ENCODE data around the gene R3HDM2. TPM values are rescaled to one million over a fixed set of nuclear protein-coding genes. Genes with fewer than 3 reads are reported as not detected.
"Not testable (repeated sequence)": the region's sequence is repeated elsewhere in the genome, so short reads cannot be mapped to it uniquely, and the experiment has no call there.

The R3HDM2 gene
- total and polyA plus RNA-seq, 3 experiments from 2014 or later, result 15.1 to 36.8 (median 28.2) TPM

DNA sequence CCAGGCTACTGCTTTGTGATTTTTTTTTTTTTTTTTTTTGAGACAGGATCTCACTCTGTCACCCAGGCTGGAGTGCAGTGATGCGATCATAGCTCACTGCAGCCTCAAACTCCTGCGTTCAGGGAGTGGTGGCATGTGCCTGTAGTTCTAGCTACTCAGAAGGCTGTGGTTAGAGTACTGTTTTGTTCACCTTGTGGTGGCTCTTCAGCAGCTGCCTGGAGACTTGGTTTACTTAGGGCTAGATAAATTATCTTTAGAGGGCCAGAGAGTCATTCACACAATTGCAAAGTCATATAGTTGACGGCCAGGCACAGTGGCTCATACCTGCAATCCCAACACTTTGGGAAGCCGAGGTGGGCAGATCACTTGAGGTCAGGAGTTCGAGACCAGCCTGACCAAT is 118.6 kb downstream of the R3HDM2 start:
- H3K36me3 ChIP-seq (ENCODE audit: insufficient read depth, low read length); H3K27me3 ChIP-seq (ENCODE audit: insufficient read depth, low read length, poor library complexity, severe bottlenecking); H3K9me3 ChIP-seq (ENCODE audit: low read length); H3K4me3 ChIP-seq (ENCODE audit: low read length); H3K9me3 Mint-ChIP-seq; H3K4me1 Mint-ChIP-seq; H3K27ac ChIP-seq (ENCODE audit: low read depth, low read length); POLR2A ChIA-PET; DNase-seq; H3K27me3 Mint-ChIP-seq; H3K4me3 Mint-ChIP-seq; H3K4me1 ChIP-seq (ENCODE audit: insufficient read depth, low read length): not testable (repeated sequence)
- peak overlapping the region in 2 of 8 donors; percentile 17 to 67 for H3K27ac Mint-ChIP-seq
- peaks cover 4 to 43% (median 5%) of the 10 kb centered on the region in 3 donors for H3K36me3 Mint-ChIP-seq
- CTCF ChIA-PET, result interaction anchor here (0.7 kb wide), 1 partner anchor 70 kb away, joined by 3 read pairs; no protein-coding TSS in a partner anchor

DNA sequence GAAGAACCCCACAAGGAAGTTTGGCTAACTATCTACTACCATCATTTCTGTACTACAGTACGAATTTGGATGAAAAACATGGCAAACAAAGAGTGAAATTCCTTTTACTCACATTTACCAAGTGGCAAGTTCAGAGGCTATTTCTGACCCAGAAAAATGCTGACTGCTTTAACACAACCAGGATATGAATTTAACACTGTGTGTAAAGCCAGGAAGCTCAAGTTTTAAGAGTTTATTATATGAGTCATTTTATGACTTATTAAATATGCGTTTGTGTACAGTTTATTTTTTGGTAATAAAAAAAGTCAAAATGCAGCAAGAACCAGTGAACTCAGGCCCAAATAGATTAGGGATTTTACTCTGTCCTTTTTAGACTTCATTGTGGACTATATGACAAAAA is 121.4 kb downstream of the R3HDM2 start:
- Mint-ChIP-seq H3K36me3 (peaks cover 11 to 55% (median 15%) of the 10 kb centered on the region in 3 donors), H3K4me1 (peaks cover 0 to 3% (median 3%) of the 10 kb centered on the region in 3 donors), H3K27ac (peak overlapping the region in 2 of 8 donors; percentile 29 to 42), H3K4me3 (no peak overlapping the region), H3K9me3 (no peaks in the 10 kb centered on the region), H3K27me3 (no peaks in the 10 kb centered on the region)
- no peak for DNase-seq
- Histone ChIP-seq H3K27me3 (ENCODE audit: insufficient read depth, low read length, poor library complexity, severe bottlenecking) (no peaks in the 10 kb centered on the region), H3K36me3 (ENCODE audit: insufficient read depth, low read length) (peaks cover 12% of the 10 kb centered on the region), H3K27ac (ENCODE audit: low read depth, low read length) (no peak overlapping the region), H3K4me3 (ENCODE audit: low read length) (no peak overlapping the region), H3K4me1 (ENCODE audit: insufficient read depth, low read length) (no peaks in the 10 kb centered on the region), H3K9me3 (ENCODE audit: low read length) (no peaks in the 10 kb centered on the region)
- ChIA-PET POLR2A (no interaction called here), CTCF (no interaction called here)

DNA sequence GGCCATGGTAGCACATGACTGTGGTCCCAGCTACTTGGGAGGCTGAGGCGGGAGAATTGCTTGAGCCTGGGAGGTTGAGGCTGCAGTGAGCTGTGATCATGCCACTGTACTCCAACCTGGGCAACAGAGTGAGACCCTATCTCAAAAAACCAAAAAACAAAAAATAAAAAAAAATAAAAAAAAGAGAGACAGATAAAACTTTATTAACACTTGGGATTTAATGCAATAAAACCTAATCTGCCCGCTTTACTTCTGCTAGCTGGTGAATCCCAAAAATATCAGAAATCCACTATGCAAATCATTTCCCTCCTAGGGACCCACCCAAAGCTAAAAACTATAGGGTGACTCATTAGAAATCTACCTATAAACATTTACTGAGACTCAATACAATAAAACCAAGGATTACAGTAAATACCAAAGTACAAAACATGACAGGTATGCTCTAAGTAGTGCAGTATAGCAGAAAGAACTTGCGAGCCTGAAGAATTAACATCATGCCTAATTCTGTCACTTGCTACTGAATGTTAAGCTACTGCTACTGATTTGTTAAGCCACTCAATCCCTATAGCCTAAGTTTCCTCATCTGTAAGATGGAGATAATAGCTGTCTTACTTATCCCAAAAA is 129.8 kb downstream of the R3HDM2 start:
- no peak for DNase-seq
- no peaks in the 10 kb centered on the region for H3K4me1 Mint-ChIP-seq
- Histone ChIP-seq H3K9me3 (ENCODE audit: low read length) (no peaks in the 10 kb centered on the region), H3K4me3 (ENCODE audit: low read length) (no peak overlapping the region), H3K4me1 (ENCODE audit: insufficient read depth, low read length) (no peaks in the 10 kb centered on the region), H3K27me3 (ENCODE audit: insufficient read depth, low read length, poor library complexity, severe bottlenecking) (no peaks in the 10 kb centered on the region), H3K27ac (ENCODE audit: low read depth, low read length) (no peak overlapping the region), H3K36me3 (ENCODE audit: insufficient read depth, low read length) (peaks cover 22% of the 10 kb centered on the region)
- no peaks in the 10 kb centered on the region for H3K9me3 Mint-ChIP-seq
- H3K27me3 Mint-ChIP-seq, result no peaks in the 10 kb centered on the region
- H3K27ac Mint-ChIP-seq, result no peak overlapping the region
- no peak overlapping the region for H3K4me3 Mint-ChIP-seq
- POLR2A ChIA-PET, result no interaction called here
- CTCF ChIA-PET, result interaction anchor here (1.2 to 2.1 kb wide), 2 partner anchors 10 to 154 kb away, joined by 4 to 5 read pairs; partner anchors contain the start of gene INHBE
- peaks cover 13 to 85% (median 26%) of the 10 kb centered on the region in 3 donors for H3K36me3 Mint-ChIP-seq

DNA sequence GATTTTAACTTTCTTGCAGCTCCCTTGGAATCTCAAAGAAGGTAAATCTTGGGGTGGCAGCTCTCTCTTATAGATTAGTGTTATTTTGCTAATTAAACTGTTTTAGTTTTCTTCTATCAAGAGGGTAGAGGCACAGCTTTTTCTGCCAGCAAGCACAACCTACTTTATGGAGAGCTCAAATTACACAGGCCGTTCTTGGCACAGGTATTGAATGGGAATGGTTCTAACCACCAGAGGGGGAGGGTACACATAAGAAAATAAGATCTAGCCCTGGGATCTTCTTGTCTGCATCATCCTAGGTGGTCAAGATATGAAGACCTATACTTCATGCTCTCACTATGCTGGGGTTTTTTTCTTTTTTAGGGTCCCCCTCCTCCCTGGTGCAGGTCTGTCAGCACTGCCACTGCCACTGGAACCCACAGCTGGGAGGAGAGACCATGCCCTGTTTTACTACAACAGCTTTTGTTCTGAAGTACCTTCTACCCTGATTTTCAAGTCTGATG is 131.3 kb downstream of the R3HDM2 start:
- Mint-ChIP-seq H3K27ac (peak overlapping the region in 1 of 8 donors; percentile 70), H3K27me3 (no peaks in the 10 kb centered on the region), H3K4me3 (no peak overlapping the region), H3K9me3 (no peaks in the 10 kb centered on the region), H3K36me3 (peaks cover 4 to 86% (median 25%) of the 10 kb centered on the region in 3 donors), H3K4me1 (no peaks in the 10 kb centered on the region)
- CTCF ChIA-PET, result interaction anchor here (2.1 kb wide), 1 partner anchor 156 kb away, joined by 5 read pairs; the partner anchor contains the start of gene INHBE
- no peaks in the 10 kb centered on the region for H3K27me3 ChIP-seq (ENCODE audit: insufficient read depth, low read length, poor library complexity, severe bottlenecking)
- no peak for DNase-seq
- no peak overlapping the region for H3K4me3 ChIP-seq (ENCODE audit: low read length)
- H3K9me3 ChIP-seq (ENCODE audit: low read length), result no peaks in the 10 kb centered on the region
- H3K36me3 ChIP-seq (ENCODE audit: insufficient read depth, low read length), result peaks cover 28% of the 10 kb centered on the region
- no peak overlapping the region for H3K27ac ChIP-seq (ENCODE audit: low read depth, low read length)
- POLR2A ChIA-PET, result no interaction called here
- no peaks in the 10 kb centered on the region for H3K4me1 ChIP-seq (ENCODE audit: insufficient read depth, low read length)

DNA sequence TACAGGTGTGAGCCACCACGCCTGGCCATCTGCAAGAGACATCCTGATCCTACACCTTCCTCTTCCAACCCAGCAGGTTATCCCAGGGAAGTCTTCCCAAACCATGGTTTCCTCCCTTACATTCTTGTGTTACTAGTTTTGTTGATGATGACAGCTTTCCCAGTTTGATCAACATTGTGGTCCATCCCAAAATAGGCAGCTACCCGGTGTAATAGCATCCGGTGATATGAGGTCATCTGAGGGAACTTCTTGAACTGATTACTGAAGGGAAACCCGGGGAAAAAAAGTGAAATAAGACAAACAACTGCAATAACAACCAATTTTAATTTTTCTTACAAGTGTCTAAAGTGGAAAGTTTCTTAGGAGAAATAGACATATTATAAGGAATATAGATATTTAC is 134.6 kb downstream of the R3HDM2 start:
- DNase-seq, result no peak
- peaks cover 42% of the 10 kb centered on the region for H3K36me3 ChIP-seq (ENCODE audit: insufficient read depth, low read length)
- no peak overlapping the region for H3K27ac Mint-ChIP-seq
- no peaks in the 10 kb centered on the region for H3K27me3 Mint-ChIP-seq
- H3K4me1 Mint-ChIP-seq, result no peaks in the 10 kb centered on the region
- no peak overlapping the region for H3K4me3 Mint-ChIP-seq
- CTCF ChIA-PET, result no interaction called here
- no peaks in the 10 kb centered on the region for H3K9me3 ChIP-seq (ENCODE audit: low read length)
- POLR2A ChIA-PET, result no interaction called here
- H3K4me1 ChIP-seq (ENCODE audit: insufficient read depth, low read length), result no peaks in the 10 kb centered on the region
- H3K36me3 Mint-ChIP-seq, result peaks cover 0 to 85% (median 25%) of the 10 kb centered on the region in 3 donors
- no peaks in the 10 kb centered on the region for H3K9me3 Mint-ChIP-seq
- no peaks in the 10 kb centered on the region for H3K27me3 ChIP-seq (ENCODE audit: insufficient read depth, low read length, poor library complexity, severe bottlenecking)
- no peak overlapping the region for H3K4me3 ChIP-seq (ENCODE audit: low read length)
- no peak overlapping the region for H3K27ac ChIP-seq (ENCODE audit: low read depth, low read length)

DNA sequence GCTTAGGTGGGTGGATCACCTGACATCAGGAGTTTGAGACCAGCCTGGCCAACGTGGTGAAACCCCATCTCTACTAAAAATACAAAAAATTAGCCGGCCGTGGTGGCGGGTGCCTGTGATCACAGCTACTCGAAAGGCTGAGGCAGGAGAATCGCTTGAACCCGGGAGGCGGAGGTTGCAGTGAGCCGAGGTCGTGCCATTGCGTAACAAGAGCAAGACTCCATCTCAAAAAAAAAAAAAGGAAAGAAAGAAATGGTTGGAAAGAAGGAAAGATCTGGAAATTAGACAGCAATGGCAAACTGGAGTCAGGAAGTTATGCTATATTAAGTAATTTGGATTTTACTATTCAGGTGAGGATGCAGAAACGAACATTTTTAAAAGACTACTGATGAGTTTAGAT is 148.8 kb downstream of the R3HDM2 start:
- Mint-ChIP-seq H3K4me1 (peaks cover 16 to 22% (median 20%) of the 10 kb centered on the region in 3 donors), H3K36me3 (peaks cover 9 to 89% (median 31%) of the 10 kb centered on the region in 3 donors), H3K27ac (peak overlapping the region in 3 of 8 donors; percentile 3 to 96 (median 27))
- H3K9me3 Mint-ChIP-seq; POLR2A ChIA-PET; DNase-seq; H3K27me3 ChIP-seq (ENCODE audit: insufficient read depth, low read length, poor library complexity, severe bottlenecking); H3K9me3 ChIP-seq (ENCODE audit: low read length); H3K27ac ChIP-seq (ENCODE audit: low read depth, low read length); H3K4me3 ChIP-seq (ENCODE audit: low read length); H3K27me3 Mint-ChIP-seq; H3K4me3 Mint-ChIP-seq: not testable (repeated sequence)
- peaks cover 22% of the 10 kb centered on the region for H3K36me3 ChIP-seq (ENCODE audit: insufficient read depth, low read length)
- H3K4me1 ChIP-seq (ENCODE audit: insufficient read depth, low read length), result peaks cover 14% of the 10 kb centered on the region
- CTCF ChIA-PET, result interaction anchor here (1.4 kb wide), 1 partner anchor 39 kb away, joined by 4 read pairs; no protein-coding TSS in a partner anchor

DNA sequence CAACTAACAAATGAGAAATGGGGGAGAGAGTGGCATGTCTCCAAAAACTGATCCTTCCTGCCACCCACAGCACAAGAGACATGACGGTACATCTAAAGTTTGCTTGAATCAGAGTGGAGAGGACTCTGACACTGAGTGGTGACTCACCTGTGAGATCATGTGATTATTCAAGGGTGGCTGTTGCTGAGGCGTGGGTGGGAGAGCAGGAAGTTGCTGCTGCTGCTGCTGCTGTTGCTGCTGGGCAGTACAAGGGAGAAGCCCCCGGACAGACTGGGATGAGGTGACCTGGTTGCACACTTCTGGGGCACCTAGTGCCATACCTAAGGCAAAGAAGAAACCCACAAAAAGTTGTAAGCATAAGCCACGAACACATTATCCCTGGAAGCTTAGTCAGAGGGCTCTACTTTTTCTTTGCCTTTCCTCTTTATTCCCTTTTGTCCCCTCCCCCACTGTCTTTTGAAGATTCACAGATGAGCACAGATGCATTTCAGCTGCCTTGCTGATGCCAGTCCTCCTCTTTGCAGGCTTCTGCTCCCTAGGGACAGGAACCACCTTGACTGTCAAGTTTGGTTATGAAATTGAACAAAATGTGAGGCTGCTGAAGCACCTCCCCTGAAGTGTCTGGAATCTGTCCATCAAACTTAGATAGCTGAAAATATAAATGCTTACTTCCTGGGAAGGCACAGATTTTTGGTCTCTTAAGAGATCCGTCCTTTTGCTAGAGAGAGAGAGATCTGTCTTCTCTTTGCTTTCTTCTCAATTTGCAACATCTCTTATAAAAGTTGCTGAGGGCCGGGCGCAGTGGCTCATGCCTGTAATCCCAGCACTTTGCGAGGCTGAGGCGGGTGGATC is 150.4 kb downstream of the R3HDM2 start:
- peaks cover 14% of the 10 kb centered on the region for H3K4me1 ChIP-seq (ENCODE audit: insufficient read depth, low read length)
- H3K9me3 ChIP-seq (ENCODE audit: low read length), result no peaks in the 10 kb centered on the region
- Mint-ChIP-seq H3K4me1 (peaks cover 17 to 24% (median 22%) of the 10 kb centered on the region in 3 donors), H3K27ac (peak overlapping the region; percentile 57 to 98 (median 90)), H3K27me3 (no peaks in the 10 kb centered on the region), H3K9me3 (peaks cover 0 to 2% (median 0%) of the 10 kb centered on the region in 5 donors), H3K36me3 (peaks cover 12 to 85% (median 29%) of the 10 kb centered on the region in 3 donors), H3K4me3 (peak overlapping the region in 6 of 7 donors; percentile 28 to 70 (median 52))
- H3K4me3 ChIP-seq (ENCODE audit: low read length), result peak overlapping the region; percentile 22
- H3K27ac ChIP-seq (ENCODE audit: low read depth, low read length), result peak overlapping the region; percentile 18
- peak; percentile 19 to 79 (median 47) for DNase-seq
- peaks cover 20% of the 10 kb centered on the region for H3K36me3 ChIP-seq (ENCODE audit: insufficient read depth, low read length)
- ChIA-PET POLR2A (interaction anchor here (0.6 kb wide), 1 partner anchor 150 kb away, joined by 4 read pairs; no protein-coding TSS in a partner anchor), CTCF (no interaction called here)
- no peaks in the 10 kb centered on the region for H3K27me3 ChIP-seq (ENCODE audit: insufficient read depth, low read length, poor library complexity, severe bottlenecking)
